Testis (tissue), 3 donors: ENCODE measurements around the gene TRIM60. TPM values are rescaled to one million over a fixed set of nuclear protein-coding genes. Genes with fewer than 3 reads are reported as not detected.
"Not testable (repeated sequence)": the region's sequence is repeated elsewhere in the genome, so short reads cannot be mapped to it uniquely, and the experiment has no call there.

ENCODE experiments used
- DNase-seq: peaks from one replicate; pipeline ENCODE4 v3.0.0-alpha.2; 2019
- H3K27ac ChIP-seq, 2 donors: fragments of 200-600 bp; sonication (generic); one replicate each; pipeline ENCODE4 v1.5.1; 2019
- H3K27me3 ChIP-seq: fragments of 200-600 bp; sonication (generic); one replicate; pipeline ENCODE4 v1.5.1; 2019
- H3K36me3 ChIP-seq: fragments of 200-600 bp; sonication (generic); one replicate; pipeline ENCODE4 v1.5.1; 2017; ENCODE audit warnings: low read depth; ENCODE audit errors: missing control alignments
- H3K4me1 ChIP-seq: fragments of 200-600 bp; sonication (generic); one replicate; pipeline ENCODE4 v1.5.1; 2019
- H3K4me3 ChIP-seq, 2 donors: fragments of 200-600 bp; sonication (generic); one replicate each; pipeline ENCODE4 v1.5.1; 2017 to 2019
- H3K9me3 ChIP-seq: fragments of 200-600 bp; sonication (generic); one replicate; pipeline ENCODE4 v1.5.1; 2017
- CTCF ChIP-seq, 3 experiments: fragments of 450-650 bp in 2 of 3; fragments of 200-600 bp in 1 of 3; sonication (generic) in 1 of 3; IDR thresholded peaks; one replicate each; pipeline ENCODE4 v1.5.1; 2016 to 2019; ENCODE audit warnings: antibody characterized with exemption in 3 of 3, mild to moderate bottlenecking in 2 of 3, moderate library complexity in 1 of 3
- POLR2A ChIP-seq: fragments of 450-650 bp; IDR thresholded peaks from one replicate; pipeline ENCODE4 v1.6.1; 2017; ENCODE audit warnings: antibody characterized with exemption, mild to moderate bottlenecking, moderate library complexity
- WGBS, 2 donors: methylation state at CpG; one replicate each; pipeline ENCODE4 v1.1.5; 2018; 5-methylcytosine and 5-hydroxymethylcytosine counted together
- intact Hi-C: fragments of 100-400 bp; cut with DNase I; formaldehyde crosslinking; loops from one replicate; pipeline ENCODE4 v1.15.1; 2023; ENCODE audit warnings: low total_unique reads
- polyA plus RNA-seq: library from polyadenylated mRNA; stranded (reverse); fragments of 350-450 nt; fragmentation: Illumina TruSeq; extraction: RNeasy Lipid Tissue Mini Kit (QIAGEN cat#74804); gene quantifications from one replicate; pipeline ENCODE4 v1.2.3, GENCODE V29; 2014; ENCODE audit warnings: low read depth, low replicate concordance; ENCODE audit not compliant: insufficient read depth
- total RNA-seq, 2 donors: library from RNA; depleted of rRNA; stranded (reverse); fragments of >200 nt; gene quantifications; one replicate each; pipeline ENCODE4 v1.2.3, GENCODE V29; 2016

Gene TRIM60
- total and polyA plus RNA-seq, 3 donors from 2014 or later = 0.79 to 3.9 (median 1.1) TPM

GRCh38 chr4:165016971-165017370 is 14.8 kb upstream of the TRIM60 start:
- no peak for DNase-seq
- TF ChIP-seq POLR2A (no peak), CTCF (IDR thresholded peaks at IDR 0.05) (no peak)
- no peaks in the 10 kb centered on the region for H3K27me3 ChIP-seq
- no peaks in the 10 kb centered on the region for H3K36me3 ChIP-seq
- no peak overlapping the region for H3K4me3 ChIP-seq
- H3K4me1 ChIP-seq = no peaks in the 10 kb centered on the region
- WGBS, 2 donors = 61 to 63% methylated on average over 5 of the region's 5 CpGs
- H3K9me3 ChIP-seq = no peaks in the 10 kb centered on the region
- intact Hi-C loops = no loop called here
- no peak overlapping the region for H3K27ac ChIP-seq

GRCh38 chr4:165019995-165020394 is 11.8 kb upstream of the TRIM60 start:
- H3K36me3 ChIP-seq, H3K4me1 ChIP-seq, intact Hi-C loops, H3K9me3 ChIP-seq, H3K27ac ChIP-seq, DNase-seq, H3K27me3 ChIP-seq: not testable (repeated sequence)
- H3K4me3 ChIP-seq = peak overlapping the region; percentile 18 to 41
- 81% methylated on average over 22 of the region's 30 CpGs; no CpG with 5 or more reads in 1 of the 2 donors for WGBS, 2 donors

DNA sequence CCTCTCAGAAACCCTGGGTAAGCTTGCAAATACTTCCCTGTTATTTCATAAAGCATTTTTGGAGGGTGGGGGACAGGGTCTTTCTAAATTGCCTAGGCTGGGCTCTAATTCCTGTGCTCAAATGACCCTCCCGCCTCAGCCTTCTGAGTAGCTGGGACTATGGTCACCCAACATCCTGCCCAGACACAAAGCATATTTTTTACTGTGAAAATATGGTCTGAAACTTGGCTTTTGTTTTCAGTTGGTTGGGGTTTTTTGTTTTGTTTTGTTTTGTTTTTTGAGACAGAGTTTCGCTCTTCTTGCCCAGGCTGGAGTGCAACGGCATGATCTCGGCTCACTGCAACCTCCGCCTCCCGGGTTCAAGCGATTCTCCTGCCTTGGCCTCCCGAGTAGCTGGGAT is 6.0 kb upstream of the TRIM60 start:
- intact Hi-C loops, H3K4me1 ChIP-seq, H3K9me3 ChIP-seq, H3K4me3 ChIP-seq, H3K36me3 ChIP-seq, DNase-seq, H3K27me3 ChIP-seq, H3K27ac ChIP-seq: not testable (repeated sequence)
- 92 to 95% methylated on average over 8 of the region's 8 CpGs for WGBS, 2 donors

GRCh38 chr4:165027762-165028402 is 3.9 kb upstream of the TRIM60 start:
- TF ChIP-seq CTCF (IDR thresholded peaks at IDR 0.05) (no peak), POLR2A (no peak)
- no peak for DNase-seq
- H3K4me1 ChIP-seq = no peaks in the 10 kb centered on the region
- intact Hi-C loops = no loop called here
- H3K36me3 ChIP-seq = no peaks in the 10 kb centered on the region
- H3K27ac ChIP-seq = no peak overlapping the region
- H3K4me3 ChIP-seq = no peak overlapping the region
- no peaks in the 10 kb centered on the region for H3K9me3 ChIP-seq
- no peaks in the 10 kb centered on the region for H3K27me3 ChIP-seq
- 84 to 88% methylated on average over 7 of the region's 7 CpGs for WGBS, 2 donors

GRCh38 chr4:165048170-165048569 is 16.4 kb downstream of the TRIM60 start:
- Histone ChIP-seq H3K36me3 (no peaks in the 10 kb centered on the region), H3K27me3 (no peaks in the 10 kb centered on the region), H3K9me3 (no peaks in the 10 kb centered on the region), H3K27ac (no peak overlapping the region), H3K4me3 (no peak overlapping the region), H3K4me1 (no peaks in the 10 kb centered on the region)
- intact Hi-C loops = no loop called here
- 63 to 73% methylated on average over 5 of the region's 5 CpGs for WGBS, 2 donors
- DNase-seq = no peak
- no peak for TF ChIP-seq CTCF (IDR thresholded peaks at IDR 0.05)
- TF ChIP-seq POLR2A = no peak

- no peak for DNase-seq
- intact Hi-C loops = no loop called here
- 44 to 60% methylated on average over 3 of the region's 3 CpGs for WGBS, 2 donors
These were observed 20.8 kb downstream of the TRIM60 start for GRCh38 chr4:165052627-165053026.

More at GRCh38 chr4:165052627-165053026, 20.8 kb downstream of the TRIM60 start:
- Histone ChIP-seq H3K9me3 (no peaks in the 10 kb centered on the region), H3K4me1 (no peaks in the 10 kb centered on the region), H3K27me3 (no peaks in the 10 kb centered on the region), H3K36me3 (no peaks in the 10 kb centered on the region), H3K4me3 (no peak overlapping the region), H3K27ac (no peak overlapping the region)
- TF ChIP-seq POLR2A (no peak), CTCF (IDR thresholded peaks at IDR 0.05) (no peak)
